AG09319 (cell line): ENCODE results near the gene GJB2.

Source experiments
- DNase-seq: peaks from one replicate; pipeline ENCODE4 v3.0.0-alpha.2; 2010; ENCODE audit warnings: low read depth; ENCODE audit errors: extremely low read depth
- CTCF ChIP-seq: IDR thresholded peaks from 2 replicates; pipeline ENCODE4 v1.5.1; 2011; ENCODE audit warnings: low read depth, mild to moderate bottlenecking, inconsistent platforms, low read length, moderate library complexity

The GJB2 gene

GRCh38 chr13:20186771-20187170 is 6.0 kb downstream of the GJB2 start:
- TF ChIP-seq CTCF, result no peak
- DNase-seq, result no peak

DNA sequence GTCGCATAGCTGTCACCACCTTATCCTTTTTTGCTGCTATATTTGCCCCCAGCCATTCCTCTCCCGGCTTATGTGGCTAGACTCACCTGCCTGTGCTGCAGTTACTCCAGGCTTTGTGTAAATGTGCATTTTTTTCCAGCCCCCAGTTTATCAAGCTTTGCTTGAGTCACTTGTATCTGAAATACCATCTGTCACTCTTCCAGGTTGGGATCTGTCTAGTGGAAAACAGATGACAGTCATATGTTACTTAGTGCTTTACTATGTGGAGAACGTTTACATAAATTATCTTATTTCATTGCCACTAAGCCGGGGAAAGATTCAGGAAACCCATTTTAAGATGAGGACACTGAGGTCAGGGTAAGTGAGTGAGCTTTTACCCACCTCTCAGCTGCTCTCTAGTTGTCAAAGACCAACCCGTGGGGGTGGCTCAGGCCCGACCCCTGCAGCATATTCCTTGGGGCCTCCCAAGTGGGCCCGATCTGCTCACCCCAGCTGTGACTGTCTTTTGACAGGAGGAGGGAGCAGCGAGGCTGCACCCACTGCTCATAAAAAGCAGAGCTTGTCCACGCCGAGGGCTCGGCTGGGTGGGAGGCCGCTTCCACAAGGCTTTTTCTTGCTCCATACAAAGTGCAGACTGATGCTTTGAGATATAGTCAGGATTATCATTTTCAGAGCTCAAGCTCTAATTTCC is 7.2 kb downstream of the GJB2 start:
- no peak for TF ChIP-seq CTCF
- no peak for DNase-seq

GRCh38 chr13:20182231-20182846 is 10.4 kb downstream of the GJB2 start:
- DNase-seq, result no peak

GRCh38 chr13:20181188-20181587 is 11.6 kb downstream of the GJB2 start:
- DNase-seq, result no peak
- TF ChIP-seq CTCF, result no peak

More at GRCh38 chr13:20182231-20182846, 10.4 kb downstream of the GJB2 start:
- peak; percentile 91 for TF ChIP-seq CTCF

- no peak for TF ChIP-seq CTCF
- DNase-seq, result no peak
Measured at GRCh38 chr13:20178156-20178555, 14.6 kb downstream of the GJB2 start.

GRCh38 chr13:20177049-20177831 is 15.5 kb downstream of the GJB2 start:
- TF ChIP-seq CTCF, result no peak
- no peak for DNase-seq
